Measurements from ENCODE around the gene TRIM72. TPM values are rescaled to one million over a fixed set of nuclear protein-coding genes. Genes with fewer than 3 reads are reported as not detected.
A peak's percentile ranks its signal among the peaks of the same experiment; 100 is the strongest.
"Not testable (repeated sequence)": the region's sequence is repeated elsewhere in the genome, so short reads cannot be mapped to it uniquely, and the experiment has no call there.

The TRIM72 gene
- total RNA-seq, 1 donor from 2014 or later, result 0.03 TPM

DNA sequence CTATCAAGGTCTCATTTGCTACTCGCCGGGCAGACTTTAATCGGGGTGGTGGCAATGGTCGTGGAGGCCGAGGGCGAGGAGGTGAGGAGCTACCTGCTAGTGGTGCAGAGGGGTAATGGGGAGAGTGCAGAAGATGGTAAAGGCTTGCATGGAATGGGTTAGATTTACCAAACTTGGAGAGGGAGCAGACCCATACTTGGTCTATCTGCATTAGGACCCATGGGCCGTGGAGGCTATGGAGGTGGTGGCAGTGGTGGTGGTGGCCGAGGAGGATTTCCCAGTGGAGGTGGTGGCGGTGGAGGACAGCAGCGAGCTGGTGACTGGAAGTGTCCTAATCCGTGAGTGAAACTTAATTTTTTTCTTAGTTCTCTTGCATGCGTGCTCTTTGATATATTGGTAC is 23.9 kb upstream of the TRIM72 start:
- DNase-seq (ENCODE audit: low spot score), result no peak

DNA sequence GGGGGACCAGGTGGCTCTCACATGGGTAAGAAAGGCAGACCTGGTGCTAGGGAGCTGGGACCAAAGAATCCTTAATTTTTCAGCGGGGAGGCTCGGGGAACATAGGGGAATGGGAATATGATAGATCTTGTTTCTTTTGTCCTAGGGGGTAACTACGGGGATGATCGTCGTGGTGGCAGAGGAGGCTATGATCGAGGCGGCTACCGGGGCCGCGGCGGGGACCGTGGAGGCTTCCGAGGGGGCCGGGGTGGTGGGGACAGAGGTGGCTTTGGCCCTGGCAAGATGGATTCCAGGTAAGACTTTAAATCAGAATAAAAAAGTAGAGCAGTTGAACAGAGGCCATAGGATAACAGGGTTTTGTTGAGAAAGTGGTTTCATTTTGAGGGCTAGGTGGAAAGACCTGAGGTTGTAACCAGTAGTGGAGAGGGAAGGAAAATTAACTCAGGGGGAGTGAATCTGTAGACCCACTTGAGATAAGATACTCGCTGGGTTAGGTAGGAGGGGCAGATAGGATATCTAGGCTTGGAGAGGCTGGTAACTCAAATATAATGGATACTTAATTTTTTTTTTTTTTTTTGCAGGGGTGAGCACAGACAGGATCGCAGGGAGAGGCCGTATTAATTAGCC is 23.0 kb upstream of the TRIM72 start:
- DNase-seq (ENCODE audit: low spot score), result no peak

DNA sequence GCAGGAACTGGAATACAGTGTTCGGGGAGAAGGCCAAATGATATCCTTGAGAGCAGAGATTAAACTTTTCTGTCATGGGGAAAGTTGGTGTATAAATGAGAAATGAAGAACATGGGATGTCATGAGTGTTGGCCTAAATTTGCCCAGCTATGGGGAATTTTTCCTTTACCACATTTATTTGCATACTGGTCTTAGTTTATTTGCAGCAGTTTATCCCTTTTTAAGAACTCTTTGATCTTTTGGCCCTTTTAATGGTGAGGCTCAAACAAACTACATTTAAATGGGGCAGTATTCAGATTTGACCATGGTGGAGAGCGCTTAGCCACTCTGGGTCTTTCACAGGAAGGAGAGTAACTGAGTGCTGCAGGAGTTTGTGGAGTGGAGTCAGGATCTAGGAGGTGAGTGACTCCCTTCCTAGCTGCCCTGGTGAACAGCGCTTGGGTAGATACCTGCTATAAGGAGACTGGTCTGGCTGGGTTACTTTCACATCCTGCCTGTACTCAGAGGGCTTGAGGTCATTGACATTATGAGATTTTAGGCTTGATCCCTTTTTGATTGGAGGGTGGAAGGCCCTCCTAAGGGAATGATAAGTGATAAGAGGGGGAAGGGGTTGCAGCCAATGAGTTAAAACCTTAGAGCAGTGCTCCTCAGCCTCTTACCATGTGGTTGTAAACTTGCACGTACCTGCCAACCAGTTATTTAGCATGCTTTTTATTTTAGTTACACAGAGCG is 22.1 kb upstream of the TRIM72 start:
- no peak for DNase-seq (ENCODE audit: low spot score)

DNA sequence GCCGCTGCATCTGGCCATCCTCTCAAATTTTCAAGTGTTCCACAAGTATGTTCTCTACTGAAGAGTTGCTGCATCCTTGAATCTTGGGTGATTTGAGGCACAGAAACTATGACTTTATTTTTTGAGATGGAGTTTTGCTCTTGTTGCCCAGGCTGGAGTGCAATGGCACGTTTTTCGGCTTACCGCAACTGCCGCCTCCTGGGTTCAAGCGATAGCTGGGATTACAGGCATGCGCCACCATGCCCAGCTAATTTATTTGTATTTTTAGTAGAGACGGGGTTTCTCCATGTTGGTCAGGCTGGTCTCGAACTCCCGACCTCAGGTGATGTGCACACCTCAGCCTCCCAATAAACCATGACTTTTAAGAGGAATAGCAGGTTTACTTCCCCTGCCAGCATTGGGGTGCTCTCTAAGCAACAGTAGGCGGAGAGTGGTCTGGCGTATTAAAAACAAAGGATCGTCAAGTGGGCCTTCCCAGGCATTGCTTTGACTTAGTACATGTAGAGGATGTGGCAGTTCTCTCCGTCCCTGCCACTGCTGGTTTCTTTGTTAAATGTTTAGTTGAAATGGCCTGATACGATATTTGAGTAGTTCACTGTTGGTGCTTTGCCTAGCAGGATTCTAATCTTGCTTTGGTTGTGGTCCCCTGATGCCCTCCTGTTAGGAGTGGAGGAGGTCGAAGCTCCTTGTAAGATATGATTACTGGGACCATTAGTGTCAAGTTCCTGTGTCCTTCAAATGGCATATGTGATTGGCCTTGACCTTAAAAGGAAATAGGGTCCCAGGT is 20.9 kb upstream of the TRIM72 start:
- peak; percentile 45 for DNase-seq (ENCODE audit: low spot score)

DNA sequence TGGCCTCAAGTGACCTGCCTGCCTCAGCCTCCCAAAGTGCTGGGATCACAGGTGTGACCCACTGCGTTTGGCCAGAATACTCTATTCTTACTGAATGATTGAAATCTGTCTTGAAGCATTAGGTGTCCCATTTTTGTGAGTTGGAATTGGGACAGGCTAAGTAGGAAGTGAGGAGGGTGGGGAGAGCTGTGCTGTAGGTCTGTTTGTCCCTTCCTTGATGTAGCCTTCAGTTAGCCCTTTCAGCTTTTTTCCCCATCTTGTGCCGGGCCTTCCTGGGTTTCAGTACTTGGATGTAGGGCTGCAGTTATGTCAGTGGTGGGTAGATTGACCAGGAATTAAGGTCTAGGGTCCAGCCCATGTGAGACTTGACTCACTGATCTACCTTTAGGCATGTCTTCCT is 20.0 kb upstream of the TRIM72 start:
- peak; percentile 41 for DNase-seq (ENCODE audit: low spot score)

DNA sequence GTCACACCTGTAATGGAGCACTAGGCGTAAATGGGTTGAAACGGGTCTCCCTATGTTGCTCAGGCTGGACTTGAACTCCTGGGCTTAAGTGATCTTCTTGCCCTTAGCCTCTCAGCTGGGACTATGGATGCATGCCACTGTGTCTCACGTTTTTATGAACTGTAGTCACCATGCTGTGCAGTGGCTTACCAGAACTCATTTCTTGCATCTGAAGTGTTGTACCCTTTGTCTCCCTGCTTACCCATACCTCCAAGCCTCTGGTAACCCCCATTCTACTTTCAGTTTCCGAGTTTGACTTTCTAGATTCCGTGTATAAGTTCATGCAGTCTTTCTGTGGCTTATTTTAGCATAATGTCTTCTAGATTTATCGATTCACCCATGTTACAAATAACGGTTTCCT is 19.0 kb upstream of the TRIM72 start:
- no peak for DNase-seq (ENCODE audit: low spot score)

DNA sequence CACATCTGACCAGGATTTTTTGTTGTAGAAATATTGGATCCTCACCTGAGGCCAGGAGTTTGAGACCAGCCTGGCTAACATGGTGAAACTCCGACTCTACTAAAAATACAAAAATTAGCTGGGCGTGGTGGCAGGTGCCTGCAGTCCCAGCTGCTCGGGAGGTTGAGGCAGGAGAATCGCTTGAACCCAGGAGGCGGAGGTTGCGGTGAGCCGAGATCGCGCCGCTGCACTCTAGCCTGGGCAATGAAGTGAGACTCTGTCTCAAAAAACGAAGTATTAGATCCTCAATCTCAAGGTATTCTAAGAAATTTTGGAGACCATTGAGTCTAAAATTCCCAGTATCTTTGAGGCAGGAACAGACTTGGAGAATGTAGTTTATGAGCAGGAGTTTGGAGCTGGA is 18.1 kb upstream of the TRIM72 start:
- DNase-seq (ENCODE audit: low spot score), result peak; percentile 39

DNA sequence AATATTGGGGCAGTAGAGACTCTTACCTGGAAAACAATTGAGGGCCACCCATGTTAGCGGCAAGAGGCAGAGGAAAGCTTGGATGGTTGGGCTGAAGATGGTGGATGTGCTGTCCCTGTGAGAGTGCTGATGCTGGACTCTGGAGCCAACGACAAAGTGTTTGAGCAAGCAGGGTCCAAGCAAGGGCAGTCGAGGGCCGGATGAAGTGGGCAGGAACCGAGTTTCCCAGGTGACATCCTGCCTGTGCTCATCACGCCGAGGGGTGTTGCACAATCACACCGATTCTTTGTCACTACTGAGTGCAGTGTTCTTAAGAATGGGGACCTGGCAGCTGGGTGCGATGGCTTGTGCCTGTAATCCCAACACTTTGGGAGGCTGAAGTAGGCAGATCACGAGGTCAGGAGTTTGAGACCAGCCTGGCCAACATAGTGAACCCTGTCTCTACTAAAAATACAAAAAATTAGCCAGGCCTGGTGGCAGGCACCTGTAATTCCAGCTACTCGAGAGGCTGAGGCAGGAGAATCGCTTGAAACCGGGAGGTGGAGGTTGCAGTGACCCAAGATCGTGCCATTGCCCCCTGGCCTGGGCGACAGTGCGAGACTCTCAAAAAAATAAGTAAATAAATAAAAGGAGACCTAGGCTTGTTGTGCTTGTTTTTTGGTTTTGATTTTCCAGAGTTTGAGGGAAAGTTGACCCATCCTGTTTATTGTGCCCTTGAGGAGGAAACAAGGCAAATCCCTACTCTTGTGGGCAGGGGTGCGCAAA is 17.4 kb upstream of the TRIM72 start:
- DNase-seq (ENCODE audit: low spot score), result peak; percentile 85

DNA sequence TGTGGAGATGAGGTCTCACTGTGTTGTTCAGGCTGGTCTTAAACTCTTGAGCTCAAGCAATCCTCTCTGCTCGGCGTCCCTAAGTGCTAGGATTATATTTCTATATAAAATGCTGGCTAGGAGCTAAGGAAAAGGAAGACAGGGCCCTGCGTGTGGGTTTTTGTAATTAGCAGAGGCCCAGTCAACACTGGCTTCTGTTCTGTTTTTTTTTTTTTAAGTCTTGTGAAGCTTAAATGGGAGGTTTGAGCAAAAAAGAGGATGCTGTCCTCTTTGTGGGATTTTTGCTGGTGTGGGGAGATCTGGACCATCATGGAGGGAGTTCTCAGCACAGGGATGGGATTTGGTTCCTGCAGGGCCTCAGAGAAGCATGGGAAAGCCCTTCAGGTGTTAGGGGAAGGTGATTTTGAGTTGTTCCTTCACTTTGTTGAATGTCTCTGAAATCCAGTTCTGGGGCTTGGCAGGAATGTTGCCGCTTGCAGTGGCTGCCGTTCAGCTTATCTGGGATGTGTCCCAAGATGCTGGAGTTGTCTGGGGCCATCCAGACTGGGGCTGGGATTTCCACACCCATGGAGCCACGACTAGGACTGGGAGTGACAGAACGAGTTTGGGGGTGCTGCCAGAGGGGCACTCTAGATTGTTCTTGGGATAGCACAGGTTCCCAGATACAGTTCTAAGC is 15.6 kb upstream of the TRIM72 start:
- no peak for DNase-seq (ENCODE audit: low spot score)

DNA sequence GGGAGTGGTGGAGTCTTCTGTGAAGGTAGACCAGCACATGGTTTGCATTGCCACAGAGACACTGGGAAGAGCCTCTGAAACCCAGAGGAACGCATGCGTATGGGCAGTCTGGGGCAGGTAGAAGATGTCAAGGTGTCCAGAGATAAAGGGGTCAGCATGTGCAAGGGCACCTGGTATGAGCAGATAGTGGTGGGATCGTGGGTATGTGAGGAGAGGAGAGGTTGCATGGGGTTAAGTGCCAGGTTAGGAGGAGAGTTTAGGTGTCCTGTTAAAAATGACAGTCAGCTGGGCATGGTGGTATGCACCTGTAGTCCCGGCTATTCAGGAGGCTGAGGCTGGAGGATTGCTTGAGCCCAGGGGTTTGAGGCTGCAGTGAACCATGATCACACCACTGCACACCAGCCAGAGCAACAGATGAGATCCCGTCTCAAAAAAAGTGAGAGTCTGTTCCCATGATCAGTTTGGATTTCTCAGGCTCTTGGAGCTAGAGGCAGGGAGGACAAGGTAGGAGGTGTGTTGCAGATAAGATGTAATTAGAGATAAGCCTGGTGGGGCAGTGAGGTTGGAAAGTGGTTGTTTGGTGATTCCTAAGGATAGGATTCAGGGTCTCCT is 14.4 kb upstream of the TRIM72 start:
- DNase-seq (ENCODE audit: low spot score), result no peak

DNA sequence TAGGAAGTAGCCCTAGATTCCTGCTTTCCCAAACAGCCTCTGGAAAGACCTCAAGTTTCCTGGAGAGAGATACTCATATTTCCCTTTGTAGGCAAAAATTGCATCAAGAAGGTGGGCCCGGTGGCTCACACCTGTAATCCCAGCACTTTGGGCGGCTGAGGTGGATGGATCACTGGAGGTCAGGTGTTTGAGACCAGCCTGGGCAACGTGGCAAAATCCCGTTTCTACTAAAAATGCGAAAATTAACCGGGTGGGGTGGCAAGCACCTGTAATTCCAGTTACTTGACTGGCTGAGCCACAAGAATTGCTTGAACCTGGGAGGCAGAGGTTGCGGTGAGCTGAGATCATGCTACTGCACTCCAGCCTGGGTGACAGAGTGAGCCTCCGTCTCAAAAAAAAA is 13.8 kb upstream of the TRIM72 start:
- DNase-seq (ENCODE audit: low spot score), result not testable (repeated sequence)

DNA sequence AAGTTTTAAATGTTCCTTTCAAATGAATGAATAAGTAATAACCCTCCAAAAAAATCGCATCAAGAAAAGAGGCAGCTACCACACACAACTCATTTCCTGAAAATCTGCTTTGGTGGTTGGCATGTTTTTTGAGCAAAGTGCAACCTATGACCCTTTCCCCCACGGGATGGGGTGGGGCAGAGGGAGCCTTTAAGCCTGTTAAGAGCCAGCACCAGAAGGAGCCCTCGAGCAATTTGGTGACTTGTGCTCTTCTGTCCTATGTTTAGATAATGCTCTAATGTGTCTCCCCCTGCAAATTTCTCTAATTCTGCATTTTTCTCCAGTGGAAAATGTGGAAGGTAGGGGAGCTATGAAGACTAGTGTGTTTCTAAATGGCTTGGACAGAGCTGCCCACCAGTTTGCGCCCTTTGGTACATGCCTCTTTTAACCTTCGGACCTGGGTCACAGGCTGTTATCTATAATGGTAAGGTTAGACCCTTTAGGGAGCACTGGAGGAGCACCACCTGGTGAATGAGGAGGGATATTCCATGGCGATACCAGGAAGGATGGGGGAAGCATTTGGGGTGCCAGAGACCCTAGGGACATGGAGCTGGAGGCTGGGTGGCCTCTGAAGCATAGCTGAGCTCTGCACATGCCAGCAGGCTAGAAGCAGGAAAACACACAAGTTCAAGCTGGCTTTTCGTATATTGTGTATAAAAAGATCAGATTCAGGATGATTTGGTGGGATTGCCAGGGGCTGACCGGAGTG is 12.9 kb upstream of the TRIM72 start:
- peak; percentile 20 for DNase-seq (ENCODE audit: low spot score)

DNA sequence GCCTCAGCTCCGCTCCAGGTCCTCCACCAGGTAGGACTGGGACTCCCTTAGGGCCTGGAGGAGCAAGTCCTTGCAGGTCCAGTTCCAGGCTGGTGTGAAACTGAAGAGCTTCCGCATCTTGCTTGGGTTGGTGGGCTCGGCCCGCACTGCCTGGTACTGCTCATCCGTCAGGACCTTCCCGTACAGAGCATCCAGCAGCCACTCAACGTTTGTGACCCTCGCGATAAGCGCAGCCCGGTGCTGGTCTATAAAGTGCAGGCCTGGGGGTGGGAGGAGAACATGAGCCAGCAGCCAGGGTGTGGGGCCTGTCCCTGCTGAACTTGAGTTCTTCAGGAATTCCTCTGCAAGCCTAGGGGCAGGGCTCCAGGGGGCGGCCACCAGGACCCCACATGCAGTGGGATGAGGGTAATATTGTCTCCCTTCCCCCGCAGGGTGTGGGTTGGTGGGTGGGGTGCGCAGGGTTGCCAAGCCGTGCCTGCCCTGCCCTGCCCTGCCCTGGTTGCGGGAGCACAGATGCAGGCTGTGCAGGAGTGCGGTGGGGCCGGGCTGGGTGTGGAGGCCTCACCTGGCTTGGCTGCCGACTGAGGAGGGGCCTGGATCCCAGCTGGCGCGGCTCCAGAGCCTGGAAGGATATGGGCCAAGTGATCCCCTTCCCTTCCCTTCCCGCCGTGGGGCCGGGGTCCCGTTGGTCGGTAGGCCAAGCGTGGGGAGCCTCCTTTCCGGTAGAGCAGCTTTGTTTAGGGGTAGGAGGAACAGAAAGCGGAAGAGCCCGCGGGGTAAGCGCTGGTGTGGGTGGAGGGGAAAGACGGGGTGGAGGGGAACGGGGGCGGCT is 12.1 kb upstream of the TRIM72 start:
- DNase-seq (ENCODE audit: low spot score), result peak; percentile 85

DNA sequence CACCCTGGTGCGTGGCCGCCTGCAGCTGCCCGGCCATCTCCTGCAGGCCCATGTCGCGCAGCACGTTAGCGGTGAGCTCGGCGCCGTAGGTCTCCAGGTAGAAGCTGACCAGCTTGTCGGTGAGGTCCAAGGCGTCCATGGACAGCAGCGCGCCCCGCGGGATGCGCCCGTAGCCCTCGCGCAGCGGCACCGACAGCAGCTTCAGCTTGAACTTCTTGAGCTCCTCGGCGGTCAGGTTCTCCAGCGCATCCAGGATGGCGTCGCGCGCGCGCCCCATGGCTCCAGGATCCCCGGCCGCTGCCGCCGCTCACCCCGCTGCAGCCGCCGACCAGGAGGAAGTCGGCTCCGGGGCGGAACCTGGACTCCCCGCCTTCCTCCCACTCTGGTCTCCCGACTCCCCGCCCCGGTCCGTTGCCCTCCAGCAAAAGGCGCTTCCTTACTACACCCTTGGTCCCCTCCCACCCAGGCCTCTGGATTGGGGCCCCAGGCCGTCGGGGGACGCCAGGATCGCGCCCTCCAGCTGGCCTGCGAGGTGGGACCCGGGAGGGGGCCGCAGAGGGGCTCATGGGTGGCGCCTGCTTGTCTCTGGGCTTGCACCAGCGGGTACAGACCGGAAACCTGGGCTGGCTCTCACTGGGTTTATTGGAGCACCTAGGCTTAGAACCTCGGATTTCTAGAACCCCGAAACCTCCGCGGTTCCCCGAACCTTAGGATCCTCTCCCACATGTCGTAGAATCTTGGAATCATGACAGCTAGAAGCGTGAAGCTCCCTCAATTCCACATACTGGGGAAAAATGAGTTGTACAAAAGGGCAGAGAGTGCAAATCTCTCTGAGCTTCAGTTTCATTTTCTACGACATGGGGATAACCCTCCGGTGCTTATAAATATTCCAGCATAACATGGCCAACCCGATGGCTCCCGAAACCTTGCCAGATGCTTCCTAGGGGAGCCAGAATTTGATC is 11.2 kb upstream of the TRIM72 start, which contains the start of gene PYCARD:
TSS of gene PYCARD (minus strand) at position 347 of the 962 bp plus-strand sequence. CDS start at position 277, 70 bp downstream.
- DNase-seq (ENCODE audit: low spot score), result peak; percentile 92

DNA sequence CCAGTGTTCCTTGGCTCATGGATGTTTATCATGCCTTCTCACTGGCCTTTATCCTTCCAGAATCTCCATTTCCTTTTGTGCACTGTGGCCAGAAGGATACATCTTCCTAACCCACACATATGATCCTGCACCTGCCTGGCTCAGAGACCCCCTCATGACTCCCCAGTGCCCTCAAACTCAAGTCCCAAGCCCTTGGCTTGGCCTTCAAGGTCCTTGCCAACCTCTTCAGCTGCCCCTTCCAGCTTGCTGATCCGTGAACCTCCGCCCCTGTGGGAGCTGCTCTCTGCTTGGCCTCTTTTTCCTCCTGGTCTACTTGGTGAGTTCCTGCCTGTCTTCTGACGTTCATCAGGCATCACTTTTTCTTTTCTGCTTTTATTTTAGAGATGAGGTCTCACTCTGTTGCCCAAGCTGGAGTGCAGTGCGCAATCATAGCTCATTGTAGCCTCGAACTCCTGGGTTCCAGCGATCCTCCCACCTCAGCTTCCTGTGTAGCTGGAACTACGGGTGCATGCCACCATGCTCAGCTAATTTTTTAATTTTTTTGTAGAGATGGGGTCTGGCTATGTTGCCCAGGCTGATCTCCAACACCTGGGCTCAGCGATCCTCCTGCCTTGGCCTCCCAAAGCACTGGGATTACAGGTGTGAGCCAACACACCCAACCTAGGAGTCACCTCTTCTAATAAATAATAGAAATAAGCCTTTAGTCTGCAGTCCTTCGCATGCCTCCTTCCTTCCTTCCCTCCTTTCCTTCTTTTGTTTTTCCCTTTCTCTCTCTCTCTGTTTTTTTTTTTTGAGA is 8.8 kb upstream of the TRIM72 start:
- no peak for DNase-seq (ENCODE audit: low spot score)

DNA sequence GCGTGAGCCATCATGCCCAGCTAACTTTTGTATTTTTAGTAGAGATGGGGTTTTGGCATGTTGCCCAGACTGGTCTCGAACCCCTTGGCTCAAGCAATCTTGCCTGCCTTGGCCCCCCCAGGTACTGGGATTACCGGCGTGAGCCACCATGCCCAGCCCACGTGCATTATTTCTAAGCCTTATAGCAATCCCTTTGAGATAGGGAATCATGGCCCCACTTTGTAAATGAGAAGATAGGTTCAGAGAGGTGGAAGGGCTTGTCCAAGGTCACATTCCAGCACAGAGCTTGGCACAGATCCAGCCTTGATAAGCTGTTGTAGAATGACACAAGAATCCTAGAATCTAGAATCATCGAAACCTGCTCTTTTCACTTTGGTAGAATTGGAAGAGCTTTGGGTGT is 7.1 kb upstream of the TRIM72 start:
- DNase-seq (ENCODE audit: low spot score), result no peak

DNA sequence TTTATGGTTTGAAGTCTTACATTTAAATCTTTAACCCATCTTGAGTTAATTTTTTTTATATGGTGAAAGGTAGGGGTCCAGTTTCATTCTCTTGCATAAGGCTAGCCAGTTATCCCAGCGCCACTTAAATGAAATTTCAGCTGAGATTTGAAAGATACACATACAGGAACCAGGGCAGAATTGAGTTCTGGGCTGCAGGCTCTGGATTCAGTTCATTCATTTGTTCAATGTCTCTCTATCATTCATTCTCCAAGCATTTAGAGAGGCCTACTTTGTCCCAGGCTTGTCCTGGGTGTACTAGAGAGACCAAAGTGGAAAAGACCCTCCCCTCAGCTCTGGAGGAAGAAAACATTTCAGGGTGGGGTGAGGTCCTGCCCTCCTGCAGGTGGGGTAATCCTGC is 577 bp upstream of the TRIM72 start:
- no peak for DNase-seq (ENCODE audit: low spot score)

Data from mesenteric fat pad (tissue), 1 donor.